CD1c-positive myeloid dendritic cell (primary cell): ENCODE measurements around the gene OARD1.

Experiments
- DNase-seq: peaks from one replicate; pipeline ENCODE4 v3.0.0-alpha.2; 2016; ENCODE audit errors: extremely low spot score

Gene OARD1

DNA sequence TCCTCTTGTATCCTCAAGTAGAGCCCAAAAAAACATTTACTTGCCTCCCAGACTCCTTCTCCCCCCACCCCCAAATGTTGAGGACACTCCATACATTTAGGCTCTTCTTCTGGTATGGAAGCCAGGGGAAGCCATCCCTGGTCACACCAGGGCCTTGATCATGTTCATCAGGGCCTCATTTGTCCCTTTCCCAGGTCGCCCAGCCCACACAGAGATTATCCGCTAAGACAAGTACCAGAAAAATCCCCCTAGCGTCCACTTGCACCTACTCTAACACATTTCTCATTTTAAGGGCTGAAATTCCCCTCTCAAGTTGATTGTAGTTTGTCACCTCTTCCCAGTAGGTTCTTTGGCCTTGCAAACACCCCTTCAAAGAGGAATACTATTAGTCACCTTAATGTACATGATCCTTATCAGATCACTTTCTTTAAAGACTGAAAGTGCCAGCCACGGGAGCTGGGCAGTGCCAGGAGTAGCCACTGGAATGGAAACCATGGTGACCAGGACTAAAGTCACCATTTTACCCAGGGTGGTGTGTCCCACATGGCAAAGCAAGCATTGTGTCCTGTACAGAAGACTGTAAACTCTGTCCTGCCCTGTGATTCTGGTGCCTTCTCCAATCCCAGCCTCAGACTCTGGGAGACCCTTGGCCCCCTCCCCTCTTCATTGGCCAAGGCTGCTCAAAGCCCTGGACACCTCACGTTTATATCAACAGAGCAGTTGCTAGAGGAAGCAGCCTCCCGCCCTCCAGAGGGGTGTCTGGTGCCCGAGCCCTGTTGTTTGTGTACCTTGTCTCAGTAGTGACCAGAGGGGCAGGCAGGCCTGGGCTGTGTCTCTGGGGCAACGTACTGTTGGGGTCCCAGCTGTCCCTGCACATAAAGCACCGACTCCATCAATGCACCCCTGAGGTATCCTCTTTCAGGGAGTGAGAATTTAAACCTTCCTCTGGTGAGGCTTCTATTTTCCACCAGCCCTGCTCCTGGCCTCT, 24.1 kb downstream of the OARD1 start:
- DNase-seq, result no peak

DNA sequence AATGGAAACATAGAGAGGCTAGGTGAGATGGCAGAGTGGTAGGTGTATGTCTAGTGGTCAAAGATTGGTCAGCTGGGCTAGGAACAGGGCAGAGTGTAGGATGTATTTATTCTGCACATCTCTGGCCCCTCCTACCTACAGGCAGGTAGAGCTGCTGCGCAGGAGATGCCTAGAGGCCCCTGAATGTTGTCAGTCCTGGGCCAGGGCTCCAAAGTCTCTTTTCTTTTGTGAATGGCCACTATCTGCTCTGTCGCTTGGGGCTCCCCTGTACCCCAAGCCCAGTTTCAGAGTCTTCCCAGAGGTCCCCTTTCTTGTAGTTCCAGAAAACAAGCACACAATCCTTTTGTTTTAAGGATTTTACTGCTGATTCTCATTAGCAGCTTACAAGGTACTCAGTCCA, 24.9 kb downstream of the OARD1 start:
- DNase-seq, result no peak

- no peak for DNase-seq
These were observed 26.1 kb downstream of the OARD1 start for GRCh38 chr6:41046084-41046483.

GRCh38 chr6:41045664-41046063, 26.5 kb downstream of the OARD1 start:
- no peak for DNase-seq

DNA sequence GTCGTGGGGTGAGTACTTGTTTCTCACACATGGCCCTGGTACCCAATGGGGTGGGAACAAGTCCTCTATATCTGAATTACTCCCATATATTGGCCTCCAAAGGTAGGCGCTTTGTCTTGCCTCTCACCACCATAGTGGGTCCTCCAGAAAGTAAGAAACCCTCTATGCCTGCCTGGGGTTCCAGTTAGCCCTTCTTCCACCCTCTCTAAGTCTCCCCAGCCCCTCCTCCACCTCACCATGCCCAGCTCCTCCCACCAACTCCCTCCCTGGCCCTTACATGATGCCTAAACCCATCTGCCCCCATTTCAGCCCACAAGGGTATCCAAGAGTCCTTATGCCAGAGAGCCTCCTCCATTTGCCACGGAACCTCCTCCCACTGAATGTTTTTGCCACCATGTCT, 29.0 kb downstream of the OARD1 start:
- no peak for DNase-seq

DNA sequence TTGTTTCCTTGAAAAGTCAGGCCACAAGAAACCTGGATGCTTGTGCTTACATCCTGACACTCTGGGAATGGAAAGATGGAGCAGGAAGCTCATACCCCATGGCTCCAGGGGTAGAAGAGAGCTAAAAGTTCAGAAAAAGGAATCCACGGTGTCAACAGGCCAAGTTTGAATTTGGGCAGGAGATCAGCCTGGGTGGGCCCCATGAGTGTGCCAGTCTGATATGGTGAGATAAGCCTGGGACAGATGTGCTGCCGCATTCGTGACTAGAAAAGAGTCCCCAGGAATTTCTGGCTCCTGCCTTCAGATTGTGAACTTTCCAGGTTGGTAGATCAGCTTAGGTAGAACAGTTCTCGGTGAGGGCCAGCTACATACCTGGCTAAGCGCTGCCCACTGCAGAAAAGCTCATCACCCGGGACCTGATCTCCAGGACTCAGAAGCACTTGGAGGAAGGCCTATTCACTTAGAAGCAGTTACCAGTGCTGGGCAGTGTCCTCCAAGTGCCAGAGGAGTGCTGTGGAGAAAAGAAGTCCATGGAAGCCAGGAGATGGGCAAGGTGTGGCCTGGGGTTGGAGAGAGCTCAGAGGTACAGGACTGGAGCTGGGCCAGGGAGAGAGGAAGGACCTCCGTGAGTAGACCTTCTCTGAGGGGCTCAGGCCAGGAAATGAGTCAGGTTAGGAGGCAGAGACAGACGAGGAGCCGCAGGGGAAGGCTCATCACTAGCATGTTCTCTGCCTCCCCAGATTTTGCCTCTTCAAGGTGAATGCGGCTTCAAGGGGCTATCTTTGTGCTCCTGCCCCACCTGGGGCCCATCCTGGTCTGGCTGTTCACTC, 29.7 kb downstream of the OARD1 start, which contains the start of gene TSPO2:
Gene TSPO2 (plus strand): TSS at position 242 of the 830 bp plus-strand sequence. CDS start 519 bp downstream, at position 761.
- no peak for DNase-seq

- no peak for DNase-seq
These were observed 31.1 kb downstream of the OARD1 start for GRCh38 chr6:41040940-41041536.

DNA sequence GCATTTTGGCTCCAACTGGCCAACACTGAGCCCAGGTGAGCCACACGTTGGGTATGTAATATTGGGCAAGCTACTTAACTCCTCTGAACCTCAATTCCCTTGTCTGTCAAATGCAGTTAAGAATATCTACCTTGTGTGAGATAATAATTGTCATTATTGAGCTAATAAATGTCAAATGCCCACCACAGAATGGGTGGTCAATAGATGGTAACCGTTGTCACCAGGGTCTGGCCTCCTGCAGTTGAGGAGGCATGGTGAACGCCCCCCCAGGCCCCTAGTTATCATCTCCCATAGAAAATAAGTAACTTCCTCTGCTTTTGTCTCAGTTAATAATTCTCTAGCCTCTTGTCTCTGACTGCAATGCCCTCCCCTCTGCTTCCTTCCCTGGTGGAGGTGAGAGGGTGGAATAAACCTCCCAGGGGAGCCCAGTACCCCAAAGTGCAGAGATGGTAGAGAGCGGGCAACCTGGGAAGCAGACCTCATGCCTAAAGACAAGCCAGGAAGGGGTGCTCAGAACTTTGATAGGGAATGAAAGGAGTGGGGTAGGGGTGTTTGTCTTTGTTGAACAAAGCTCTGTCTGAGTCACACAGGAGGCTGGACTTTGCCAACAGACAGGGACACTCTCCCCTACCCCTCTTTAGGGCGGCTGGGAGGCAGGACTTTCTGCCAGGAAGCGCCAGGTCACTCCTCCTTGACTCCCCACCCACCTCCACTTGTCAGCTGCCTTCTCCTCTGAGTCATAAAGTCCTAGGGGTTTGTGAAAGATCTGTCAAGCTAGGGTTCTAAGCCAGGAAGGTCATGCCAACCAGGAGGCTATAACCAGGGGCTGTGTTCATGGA, 31.8 kb downstream of the OARD1 start:
- DNase-seq, result peak; percentile 45

GRCh38 chr6:41039060-41039998, 32.8 kb downstream of the OARD1 start, which contains the start of gene UNC5CL:
Gene UNC5CL, minus strand, starts transcription at chr6:41039221. Its CDS starts 4,147 bp downstream, at chr6:41035074.
- peak; percentile 14 for DNase-seq

GRCh38 chr6:41038205-41038604, 34.0 kb downstream of the OARD1 start:
- DNase-seq, result no peak

DNA sequence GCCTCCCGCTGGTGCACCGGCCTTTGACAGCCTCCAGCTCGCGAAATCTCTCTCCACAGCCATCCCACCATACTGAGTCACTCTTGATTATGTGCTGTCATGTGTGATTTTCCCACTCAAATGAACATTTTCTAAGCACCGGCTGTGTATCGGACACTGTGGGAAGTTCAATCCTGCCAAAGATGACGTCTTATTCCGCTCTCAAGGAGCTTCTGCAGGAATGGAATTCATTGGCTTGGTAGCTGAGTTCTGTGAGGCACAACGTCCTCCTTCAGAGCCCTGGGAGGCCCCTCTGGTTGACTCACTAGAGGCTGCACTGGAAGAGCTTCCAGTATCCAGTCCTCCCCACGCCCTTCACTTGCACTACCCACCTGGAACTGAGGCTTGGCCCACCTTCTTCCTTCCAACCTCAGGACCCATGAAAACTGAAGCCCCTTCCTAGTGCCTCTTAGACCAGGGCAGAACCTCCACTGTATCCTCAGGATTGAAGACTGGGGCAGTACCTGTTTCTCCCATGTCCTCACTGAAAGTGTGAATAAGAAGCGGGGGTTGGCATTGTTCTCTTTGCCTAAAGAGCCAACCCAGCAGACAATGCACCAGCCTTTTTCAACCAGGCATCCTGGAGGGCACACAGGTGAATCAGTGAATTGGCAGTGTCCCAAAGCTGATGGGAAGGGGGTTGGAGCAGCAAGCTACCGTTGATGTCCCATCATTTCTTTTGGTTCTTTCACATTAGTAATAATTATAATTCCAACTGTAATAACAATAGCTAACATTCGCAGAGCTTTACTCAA, 34.9 kb downstream of the OARD1 start:
- DNase-seq, result no peak

DNA sequence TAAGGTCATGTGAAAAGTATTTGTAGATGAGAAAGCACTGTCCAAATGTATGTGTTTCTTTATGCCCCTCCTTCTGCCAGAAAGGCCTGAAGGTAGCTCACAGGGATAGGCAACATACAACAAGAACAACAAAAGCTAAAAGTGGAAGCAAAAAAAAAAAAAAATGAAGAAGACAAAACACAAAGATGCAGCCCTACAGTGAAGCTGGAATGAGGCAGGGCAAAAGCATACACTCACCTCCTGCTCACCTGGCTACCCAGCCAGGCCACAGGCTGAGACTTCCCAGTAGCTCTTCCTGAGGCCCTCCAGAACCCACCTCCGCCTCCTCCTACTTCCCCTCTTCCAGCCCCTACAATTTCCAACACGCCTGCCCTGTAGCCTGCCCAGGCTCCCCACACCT, 35.6 kb downstream of the OARD1 start:
- DNase-seq, result no peak

DNA sequence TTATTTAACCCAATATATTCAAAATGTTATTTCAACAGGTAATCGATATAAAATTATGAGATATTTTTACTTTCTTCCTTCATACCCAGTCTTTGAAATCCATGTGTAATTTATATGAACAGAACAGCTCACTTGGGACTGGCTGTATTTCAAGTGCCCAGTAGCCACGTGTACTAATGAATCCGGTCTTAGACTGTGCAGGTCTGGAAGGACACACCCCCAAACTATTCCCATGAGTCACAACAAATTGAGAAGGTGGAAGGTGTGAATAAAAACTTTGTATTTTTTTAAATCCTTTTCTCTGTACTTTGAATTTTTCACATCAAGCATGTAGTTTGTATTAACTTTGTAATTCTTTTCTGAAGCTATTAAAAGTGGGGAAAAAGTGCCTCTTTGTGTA, 36.0 kb downstream of the OARD1 start:
- DNase-seq, result no peak

- no peak for DNase-seq
These were observed 38.4 kb downstream of the OARD1 start for GRCh38 chr6:41033776-41034175.

DNA sequence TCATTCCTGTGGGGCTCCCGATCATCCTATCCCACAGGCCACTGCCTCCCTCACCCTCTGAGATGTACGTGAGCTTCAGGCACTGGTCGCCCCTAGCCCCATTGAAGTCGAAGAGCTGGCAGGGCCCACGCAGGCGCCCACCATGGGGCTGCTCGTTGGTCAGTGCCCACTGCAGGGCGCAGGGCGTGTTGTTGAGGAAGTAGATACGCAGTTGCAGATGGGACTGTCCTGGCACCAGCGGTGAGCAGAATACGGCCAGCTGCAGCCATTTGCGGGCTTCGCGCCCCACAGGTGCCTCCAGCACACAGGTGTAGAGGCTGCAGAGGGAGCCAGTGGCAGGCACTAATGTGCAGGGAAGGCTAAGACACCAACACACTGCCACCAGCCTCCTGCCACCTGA, 39.3 kb downstream of the OARD1 start:
- no peak for DNase-seq

- no peak for DNase-seq
These were observed 43.4 kb downstream of the OARD1 start for GRCh38 chr6:41028561-41029412.

GRCh38 chr6:41027799-41028560, 44.2 kb downstream of the OARD1 start:
- peak; percentile 86 for DNase-seq
